Stimulated activated CD4-positive, alpha-beta T cell treated with anti-CD3 and anti-CD28 coated beads, Interleukin-4, amount 100 ng/mL, for 48 hours (primary cell): ENCODE results near the gene MGAT3.

Experiments
- DNase-seq, 2 donors: peaks; one replicate each; pipeline ENCODE4 v3.0.0-alpha.2; 2020; ENCODE audit warnings: low read depth in 2 of 2

The MGAT3 gene

GRCh38 chr22:39450258-39450955 lies 6.4 kb upstream of the MGAT3 start:
- no peak for DNase-seq

- no peak for DNase-seq
These were observed 4.1 kb upstream of the MGAT3 start for GRCh38 chr22:39452740-39453040.

- no peak for DNase-seq
These were observed 2.9 kb upstream of the MGAT3 start for GRCh38 chr22:39453765-39454378.

GRCh38 chr22:39454385-39454871 lies 2.4 kb upstream of the MGAT3 start:
- DNase-seq = no peak

- no peak for DNase-seq
These were observed 365 bp downstream of the MGAT3 start for GRCh38 chr22:39457198-39457555.

GRCh38 chr22:39457556-39458443 lies 988 bp downstream of the MGAT3 start:
- DNase-seq = no peak

- no peak for DNase-seq
These were observed 1.8 kb downstream of the MGAT3 start for GRCh38 chr22:39458444-39459083.

GRCh38 chr22:39459681-39460080 lies 2.9 kb downstream of the MGAT3 start:
- DNase-seq = no peak

GRCh38 chr22:39462443-39463221 lies 5.8 kb downstream of the MGAT3 start:
- no peak for DNase-seq

- DNase-seq = no peak
These were observed 6.5 kb downstream of the MGAT3 start for GRCh38 chr22:39463277-39463676.

- DNase-seq = no peak
These were observed 7.1 kb downstream of the MGAT3 start for GRCh38 chr22:39463931-39464390.

GRCh38 chr22:39466228-39467006 lies 9.6 kb downstream of the MGAT3 start:
- DNase-seq = no peak

- DNase-seq = no peak
These were observed 10.6 kb downstream of the MGAT3 start for GRCh38 chr22:39467390-39467895.

- DNase-seq = no peak
These were observed 11.9 kb downstream of the MGAT3 start for GRCh38 chr22:39468487-39469325.

- DNase-seq = no peak
These were observed 12.5 kb downstream of the MGAT3 start for GRCh38 chr22:39469326-39469680.

- DNase-seq = no peak
These were observed 13.1 kb downstream of the MGAT3 start for GRCh38 chr22:39469681-39470450.

- no peak for DNase-seq
These were observed 13.9 kb downstream of the MGAT3 start for GRCh38 chr22:39470451-39471291.
